A673 (cell line): Measurements from ENCODE around the gene GLS.

ENCODE experiments used
- CTCF ChIP-seq: fragments of 300-800, 200-600 bp; sonication (generic); conservative IDR thresholded peaks from 2 replicates; pipeline ENCODE4 v1.5.1; 2017; ENCODE audit warnings: low read depth, mild to moderate bottlenecking, antibody characterized with exemption, low read length, moderate library complexity, mixed read lengths
- EZH2 ChIP-seq: fragments of 200-600 bp; sonication (generic); IDR thresholded peaks from 2 replicates; pipeline ENCODE4 v1.6.1; 2017; ENCODE audit warnings: borderline replicate concordance, low read depth, mild to moderate bottlenecking, mixed read lengths, antibody characterized with exemption, low read length; ENCODE audit not compliant: poor library complexity, severe bottlenecking

GRCh38 chr2:190889175-190889943 is 8.7 kb downstream of the GLS start:
- TF ChIP-seq EZH2 (no peak), CTCF (no peak)
